Lower lobe of right lung (tissue), 2 donors: ENCODE results near the gene MED12L. TPM values are rescaled to one million over a fixed set of nuclear protein-coding genes. Genes with fewer than 3 reads are reported as not detected.
"Not testable (repeated sequence)": the region's sequence is repeated elsewhere in the genome, so short reads cannot be mapped to it uniquely, and the experiment has no call there.

Experiments
- ATAC-seq, 2 donors: fragments of 200-7000 bp; cut with Tn5 transposase; one replicate each; pipeline ENCODE4 v1.9.1; 2020 to 2022; ENCODE audit warnings: mild to moderate bottlenecking in 2 of 2, moderate library complexity in 2 of 2
- DNase-seq: peaks from one replicate; pipeline ENCODE4 v3.0.0-alpha.2; 2020
- H3K27ac ChIP-seq: fragments of 200-600 bp; one replicate; pipeline ENCODE4 v1.8.0; 2022
- H3K27me3 ChIP-seq: fragments of 200-600 bp; one replicate; pipeline ENCODE4 v1.8.0; 2022; ENCODE audit warnings: low read depth
- H3K36me3 ChIP-seq: fragments of 200-600 bp; one replicate; pipeline ENCODE4 v1.8.0; 2022; ENCODE audit warnings: mild to moderate bottlenecking
- H3K4me1 ChIP-seq: fragments of 200-600 bp; one replicate; pipeline ENCODE4 v1.8.0; 2022
- H3K4me3 ChIP-seq: fragments of 200-600 bp; one replicate; pipeline ENCODE4 v1.8.0; 2022; ENCODE audit warnings: mild to moderate bottlenecking
- H3K9me3 ChIP-seq: fragments of 200-600 bp; one replicate; pipeline ENCODE4 v1.8.0; 2022
- intact Hi-C: fragments of 100-400 bp; cut with DNase I; formaldehyde crosslinking; loops from one replicate; pipeline ENCODE4 v1.11.0; 2022
- total RNA-seq: library from RNA; stranded (reverse); fragmentation: NEBNext Ultra II Directional; extraction: Animal tissue kit (Norgen Biotek cat#: 25700); gene quantifications from one replicate; pipeline ENCODE4 v1.2.1, GENCODE V29; 2021
- TF ChIP-seq, protein P1 (sequence below): fragments of 200-600 bp; IDR thresholded peaks from one replicate; pipeline ENCODE4 v1.8.0; 2022; ENCODE audit warnings: antibody characterized with exemption, mild to moderate bottlenecking
- donor health status: DM: no; HTN: yes; CAD: no; lungs with severe emphysema.

MED12L gene
- total RNA-seq, 1 donor from 2014 or later, result 0.44 TPM

DNA sequence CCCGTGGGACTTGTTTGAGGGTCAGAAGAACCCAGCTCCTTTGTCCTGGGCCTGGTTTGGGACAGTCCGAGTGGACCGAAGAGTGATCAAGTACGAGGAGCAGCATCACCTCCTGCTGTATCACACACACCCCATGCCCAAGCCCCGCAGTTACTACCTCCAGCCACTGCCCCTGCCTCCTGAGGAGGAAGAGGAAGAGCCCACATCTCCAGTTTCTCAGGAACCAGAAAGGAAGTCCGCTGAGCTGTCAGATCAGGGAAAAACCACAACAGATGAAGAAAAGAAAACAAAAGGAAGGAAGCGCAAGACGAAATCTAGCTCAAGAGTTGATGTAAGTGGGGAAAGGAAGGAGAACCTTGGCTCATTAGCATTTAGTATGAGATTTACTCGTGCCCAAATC lies 302.4 kb downstream of the MED12L start:
- H3K36me3 ChIP-seq, result no peaks in the 10 kb centered on the region
- H3K27ac ChIP-seq, result peak overlapping the region; percentile 9
- DNase-seq (no peak), ATAC-seq (peak; percentile 49 to 67)
- H3K27me3 ChIP-seq, result no peaks in the 10 kb centered on the region
- TF ChIP-seq, protein P1, sequence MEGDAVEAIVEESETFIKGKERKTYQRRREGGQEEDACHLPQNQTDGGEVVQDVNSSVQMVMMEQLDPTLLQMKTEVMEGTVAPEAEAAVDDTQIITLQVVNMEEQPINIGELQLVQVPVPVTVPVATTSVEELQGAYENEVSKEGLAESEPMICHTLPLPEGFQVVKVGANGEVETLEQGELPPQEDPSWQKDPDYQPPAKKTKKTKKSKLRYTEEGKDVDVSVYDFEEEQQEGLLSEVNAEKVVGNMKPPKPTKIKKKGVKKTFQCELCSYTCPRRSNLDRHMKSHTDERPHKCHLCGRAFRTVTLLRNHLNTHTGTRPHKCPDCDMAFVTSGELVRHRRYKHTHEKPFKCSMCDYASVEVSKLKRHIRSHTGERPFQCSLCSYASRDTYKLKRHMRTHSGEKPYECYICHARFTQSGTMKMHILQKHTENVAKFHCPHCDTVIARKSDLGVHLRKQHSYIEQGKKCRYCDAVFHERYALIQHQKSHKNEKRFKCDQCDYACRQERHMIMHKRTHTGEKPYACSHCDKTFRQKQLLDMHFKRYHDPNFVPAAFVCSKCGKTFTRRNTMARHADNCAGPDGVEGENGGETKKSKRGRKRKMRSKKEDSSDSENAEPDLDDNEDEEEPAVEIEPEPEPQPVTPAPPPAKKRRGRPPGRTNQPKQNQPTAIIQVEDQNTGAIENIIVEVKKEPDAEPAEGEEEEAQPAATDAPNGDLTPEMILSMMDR, result no peak
- no peaks in the 10 kb centered on the region for H3K9me3 ChIP-seq
- intact Hi-C loops, result no loop called here
- H3K4me3 ChIP-seq, result no peak overlapping the region
- H3K4me1 ChIP-seq, result peaks cover 9% of the 10 kb centered on the region

DNA sequence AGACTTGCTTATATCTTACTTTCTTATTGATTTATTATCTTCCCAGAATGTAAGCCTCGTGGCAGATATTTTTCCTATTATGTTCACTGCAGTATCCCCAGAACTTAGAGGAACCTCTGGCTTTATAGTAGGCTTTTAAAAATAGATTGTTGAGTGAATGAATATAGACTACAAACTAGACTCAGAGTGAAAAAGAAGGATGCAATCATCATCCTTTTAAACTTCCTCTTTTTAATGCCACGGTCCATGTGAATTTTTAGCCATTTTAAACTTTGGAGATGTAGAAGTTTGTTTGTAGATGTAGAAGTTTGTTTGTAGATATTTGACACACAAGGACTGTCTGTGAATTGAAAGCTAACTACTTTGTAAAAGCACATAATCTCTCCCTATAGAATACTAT lies 306.3 kb downstream of the MED12L start:
- DNase-seq (no peak), ATAC-seq (no peak)
- Histone ChIP-seq H3K4me3 (no peak overlapping the region), H3K27ac (no peak overlapping the region), H3K4me1 (no peaks in the 10 kb centered on the region), H3K36me3 (no peaks in the 10 kb centered on the region), H3K9me3 (no peaks in the 10 kb centered on the region), H3K27me3 (no peaks in the 10 kb centered on the region)
- TF ChIP-seq, protein P1, result no peak
- intact Hi-C loops, result no loop called here

DNA sequence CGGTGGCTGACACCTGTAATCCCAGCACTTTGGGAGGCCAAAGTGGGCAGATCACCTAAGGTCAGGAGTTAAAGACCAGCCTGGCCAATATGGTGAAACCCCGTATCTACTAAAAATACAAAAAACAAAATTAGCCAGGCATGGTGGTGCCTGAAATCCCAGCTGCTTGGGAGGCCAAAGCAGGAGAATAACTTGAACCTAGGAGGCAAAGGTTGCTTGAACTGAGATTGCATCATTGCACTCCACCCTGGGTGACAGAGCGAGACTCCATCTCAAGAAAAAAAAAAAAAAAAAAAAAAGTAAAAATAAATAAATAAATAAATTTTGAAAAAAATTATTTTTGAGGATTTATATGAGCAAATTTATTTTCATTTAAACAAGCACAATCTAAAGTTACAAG lies 306.7 kb downstream of the MED12L start:
- DNase-seq, ATAC-seq, H3K27ac ChIP-seq, H3K4me1 ChIP-seq, H3K27me3 ChIP-seq, H3K36me3 ChIP-seq, intact Hi-C loops, H3K4me3 ChIP-seq, H3K9me3 ChIP-seq: not testable (repeated sequence)

DNA sequence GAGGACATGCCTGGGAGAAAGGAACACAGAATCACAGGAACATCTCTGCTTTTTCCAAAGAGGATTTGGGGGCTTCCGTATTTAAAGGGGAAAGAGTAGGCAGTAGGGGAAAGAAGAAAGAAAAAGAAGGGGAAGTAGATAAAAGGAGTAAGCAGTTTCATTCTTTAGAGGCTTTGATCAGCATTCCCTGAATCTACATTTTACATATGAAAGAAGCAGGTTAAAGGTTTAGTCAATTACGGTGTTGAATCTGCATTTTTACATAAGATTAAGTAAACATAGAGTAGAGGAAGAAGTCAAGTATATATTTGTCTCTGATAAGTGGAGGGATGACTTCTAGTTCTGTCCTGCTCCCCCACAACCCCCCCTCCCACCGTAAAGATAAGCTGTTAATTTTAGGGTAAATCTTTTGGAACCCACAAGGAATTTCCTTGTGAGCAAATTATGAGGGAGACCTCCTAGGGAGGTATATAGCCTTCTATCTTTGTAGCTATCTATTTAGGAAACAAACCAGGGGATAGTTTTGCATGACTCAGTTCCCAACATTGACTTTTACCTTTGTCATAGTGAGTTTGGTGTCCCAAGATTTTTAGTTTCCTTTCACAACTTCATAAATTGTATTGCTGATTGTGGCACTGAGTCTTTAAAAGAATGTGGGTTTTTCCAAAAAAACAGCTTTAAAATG lies 307.8 kb downstream of the MED12L start:
- intact Hi-C loops, result no loop called here
- no peaks in the 10 kb centered on the region for H3K27me3 ChIP-seq
- no peaks in the 10 kb centered on the region for H3K4me1 ChIP-seq
- no peak overlapping the region for H3K4me3 ChIP-seq
- TF ChIP-seq, protein P1, result no peak
- no peak overlapping the region for H3K27ac ChIP-seq
- no peaks in the 10 kb centered on the region for H3K9me3 ChIP-seq
- DNase-seq, result no peak
- ATAC-seq, result no peak
- H3K36me3 ChIP-seq, result no peaks in the 10 kb centered on the region

DNA sequence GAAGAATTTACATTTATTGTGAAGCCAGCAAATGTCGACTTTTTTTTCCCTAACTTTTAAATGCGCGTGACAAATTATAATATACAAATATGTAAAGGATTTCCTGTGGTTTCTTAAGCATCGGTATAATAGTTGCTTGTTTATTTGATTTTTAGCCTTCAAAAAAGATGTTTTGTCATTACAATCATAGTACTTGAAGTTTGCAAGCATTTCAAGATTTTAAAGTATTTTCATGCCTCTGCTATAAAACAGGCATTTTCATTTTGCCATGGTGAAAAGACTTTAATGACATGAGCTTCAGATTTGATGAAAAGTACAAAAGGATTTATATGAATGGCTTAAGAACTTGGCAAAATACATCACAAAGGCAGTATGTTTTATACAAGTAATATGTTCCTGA lies 308.5 kb downstream of the MED12L start:
- H3K4me1 ChIP-seq, result no peaks in the 10 kb centered on the region
- no peaks in the 10 kb centered on the region for H3K9me3 ChIP-seq
- H3K27me3 ChIP-seq, result no peaks in the 10 kb centered on the region
- TF ChIP-seq, protein P1, result no peak
- no peak for ATAC-seq
- no peaks in the 10 kb centered on the region for H3K36me3 ChIP-seq
- no peak overlapping the region for H3K27ac ChIP-seq
- intact Hi-C loops, result no loop called here
- no peak for DNase-seq
- H3K4me3 ChIP-seq, result no peak overlapping the region

DNA sequence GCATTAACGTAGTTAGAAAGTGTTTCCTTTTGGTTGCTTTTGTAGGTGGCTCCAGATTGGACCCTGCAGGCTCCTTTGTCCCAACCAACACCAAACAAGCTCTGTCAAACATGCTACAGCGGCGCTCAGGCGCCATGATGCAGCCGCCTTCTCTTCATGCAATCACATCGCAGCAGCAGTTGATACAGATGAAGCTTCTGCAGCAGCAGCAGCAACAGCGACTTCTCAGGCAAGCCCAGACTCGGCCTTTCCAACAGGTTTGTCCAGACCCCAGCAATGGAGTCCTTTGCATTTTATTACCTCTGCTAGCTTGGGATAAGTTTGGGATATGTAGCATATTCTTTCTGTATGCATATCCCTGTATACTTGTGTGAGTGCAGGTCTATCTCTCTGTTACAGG lies 309.1 kb downstream of the MED12L start:
- Histone ChIP-seq H3K4me1 (no peaks in the 10 kb centered on the region), H3K27ac (no peak overlapping the region), H3K36me3 (no peaks in the 10 kb centered on the region), H3K4me3 (no peak overlapping the region), H3K9me3 (no peaks in the 10 kb centered on the region), H3K27me3 (no peaks in the 10 kb centered on the region)
- intact Hi-C loops, result no loop called here
- TF ChIP-seq, protein P1, result no peak
- DNase-seq (no peak), ATAC-seq (no peak)
